Smooth muscle cell (in vitro differentiated cells): ENCODE data around the gene MVD. TPM values are rescaled to one million over a fixed set of nuclear protein-coding genes. Genes with fewer than 3 reads are reported as not detected.

Source experiments
- DNase-seq: peaks from one replicate; lab custom pipeline; 2025; ENCODE audit not compliant: unreplicated experiment; lab: John Stamatoyannopoulos, UW
- H2AFZ ChIP-seq: fragments of 200-600 bp; sonication (generic); 2 replicates; pipeline ENCODE4 v1.6.0; 2016; ENCODE audit warnings: antibody characterized with exemption, low read depth, mild to moderate bottlenecking
- H3F3A ChIP-seq: fragments of 200-600 bp; sonication (generic); 2 replicates; pipeline ENCODE4 v1.6.0; 2017; ENCODE audit warnings: antibody characterized with exemption, low read depth
- H3K27ac ChIP-seq: fragments of 200-600 bp; sonication (generic); 2 replicates; pipeline ENCODE4 v1.5.1; 2016; ENCODE audit warnings: low read depth, mild to moderate bottlenecking
- H3K27me3 ChIP-seq: fragments of 200-600 bp; sonication (generic); 2 replicates; pipeline ENCODE4 v1.6.1; 2016; ENCODE audit warnings: low read depth, mild to moderate bottlenecking
- H3K36me3 ChIP-seq: fragments of 200-600 bp; sonication (generic); 2 replicates; pipeline ENCODE4 v1.5.1; 2016; ENCODE audit warnings: low read depth
- H3K4me1 ChIP-seq: fragments of 200-600 bp; sonication (generic); 2 replicates; pipeline ENCODE4 v1.5.1; 2016; ENCODE audit warnings: low read depth
- H3K4me2 ChIP-seq: fragments of 200-600 bp; sonication (generic); 2 replicates; pipeline ENCODE4 v1.6.0; 2016; ENCODE audit warnings: mild to moderate bottlenecking
- H3K4me3 ChIP-seq: fragments of 200-600 bp; sonication (generic); 2 replicates; pipeline ENCODE4 v1.5.1; 2016; ENCODE audit warnings: mild to moderate bottlenecking
- H3K79me2 ChIP-seq: fragments of 200-600 bp; sonication (generic); 2 replicates; pipeline ENCODE4 v1.6.0; 2016; ENCODE audit warnings: low read depth, mild to moderate bottlenecking
- H3K9ac ChIP-seq: fragments of 200-600 bp; sonication (generic); 2 replicates; pipeline ENCODE4 v1.6.0; 2016; ENCODE audit warnings: low read depth
- H3K9me3 ChIP-seq: fragments of 200-600 bp; sonication (generic); replicated peaks from 2 replicates; pipeline ENCODE4 v1.5.1; 2016; ENCODE audit warnings: low read depth
- H4K20me1 ChIP-seq: fragments of 200-600 bp; sonication (generic); 2 replicates; pipeline ENCODE4 v1.6.0; 2016; ENCODE audit warnings: low read depth
- CTCF ChIP-seq: fragments of 200-600 bp; sonication (generic); IDR thresholded peaks from 2 replicates; pipeline ENCODE4 v1.5.1; 2017; ENCODE audit warnings: borderline replicate concordance, mild to moderate bottlenecking, antibody characterized with exemption; ENCODE audit not compliant: insufficient read depth, poor library complexity, severe bottlenecking
- WGBS: methylation state at CpG from one replicate; pipeline ENCODE4 v1.1.7; 2016; ENCODE audit warnings: low lambda C conversion rate; 5-methylcytosine and 5-hydroxymethylcytosine counted together
- polyA plus RNA-seq: library from polyadenylated mRNA; unstranded; fragments of >200 nt; fragmentation: Nextera tagmentation; extraction: Ambion mirVana; gene quantifications from 2 replicates; pipeline ENCODE4 v1.2.1, GENCODE V29; 2016
- total RNA-seq: library from RNA; depleted of rRNA; stranded (reverse); fragments of >200 nt; gene quantifications from 2 replicates; pipeline ENCODE4 v1.2.3, GENCODE V29; 2014

MVD gene
- total and polyA plus RNA-seq, 2 experiments from 2014 or later, result 46.1 to 113 TPM

- Histone ChIP-seq H3K9ac (no peak overlapping the region), H3K9me3 (no peaks in the 10 kb centered on the region), H3F3A (no peaks in the 10 kb centered on the region), H2AFZ (no peak overlapping the region), H3K27me3 (no peaks in the 10 kb centered on the region), H3K4me3 (no peak overlapping the region), H4K20me1 (peaks cover 13% of the 10 kb centered on the region), H3K36me3 (no peaks in the 10 kb centered on the region), H3K27ac (no peak overlapping the region), H3K4me1 (peaks cover 7% of the 10 kb centered on the region), H3K79me2 (no peaks in the 10 kb centered on the region), H3K4me2 (no peak overlapping the region)
- no peak for DNase-seq
- WGBS, result 96% methylated on average over 12 of the region's 12 CpGs
- no peak for TF ChIP-seq CTCF
Observed at GRCh38 chr16:88630433-88630832, 32.5 kb downstream of the MVD start.

GRCh38 chr16:88629835-88630234, 33.1 kb downstream of the MVD start:
- Histone ChIP-seq H3K4me1 (peaks cover 7% of the 10 kb centered on the region), H3K27me3 (no peaks in the 10 kb centered on the region), H3K4me3 (no peak overlapping the region), H3K9me3 (no peaks in the 10 kb centered on the region), H3F3A (no peaks in the 10 kb centered on the region), H2AFZ (no peak overlapping the region), H3K27ac (no peak overlapping the region), H3K36me3 (no peaks in the 10 kb centered on the region), H3K79me2 (no peaks in the 10 kb centered on the region), H3K4me2 (no peak overlapping the region), H4K20me1 (peaks cover 13% of the 10 kb centered on the region), H3K9ac (no peak overlapping the region)
- TF ChIP-seq CTCF, result no peak
- 90% methylated on average over 9 of the region's 9 CpGs for WGBS
- DNase-seq, result no peak

GRCh38 chr16:88628512-88628974, 34.3 kb downstream of the MVD start:
- Histone ChIP-seq H3K79me2 (no peaks in the 10 kb centered on the region), H3K27me3 (no peaks in the 10 kb centered on the region), H3K4me1 (no peaks in the 10 kb centered on the region), H3K27ac (no peak overlapping the region), H3K9ac (no peak overlapping the region), H3K36me3 (no peaks in the 10 kb centered on the region), H3K4me2 (no peak overlapping the region), H3K4me3 (no peak overlapping the region), H2AFZ (no peak overlapping the region), H3K9me3 (no peaks in the 10 kb centered on the region), H4K20me1 (peaks cover 9% of the 10 kb centered on the region), H3F3A (no peaks in the 10 kb centered on the region)
- peak; percentile 33 for TF ChIP-seq CTCF
- WGBS, result 77% methylated on average over 12 of the region's 12 CpGs
- no peak for DNase-seq
